HUES6 (cell line): Measurements from ENCODE around the gene GARS1.
"Not testable (repeated sequence)": the region's sequence is repeated elsewhere in the genome, so short reads cannot be mapped to it uniquely, and the experiment has no call there.

Source experiments
- H3K27ac ChIP-seq: 2 replicates; pipeline ENCODE4 v1.7.0; 2013; ENCODE audit warnings: low read depth, mild to moderate bottlenecking, low read length, inconsistent platforms
- H3K27me3 ChIP-seq: 2 replicates; pipeline ENCODE4 v1.6.1; 2013; ENCODE audit warnings: low read length; ENCODE audit not compliant: control insufficient read depth, insufficient read depth
- H3K36me3 ChIP-seq: 2 replicates; pipeline ENCODE4 v1.6.1; 2013; ENCODE audit warnings: low read length; ENCODE audit not compliant: control insufficient read depth, insufficient read depth
- H3K4me1 ChIP-seq: 2 replicates; pipeline ENCODE4 v1.6.1; 2013; ENCODE audit warnings: low read length; ENCODE audit not compliant: control insufficient read depth, insufficient read depth
- H3K4me3 ChIP-seq: 2 replicates; pipeline ENCODE4 v1.5.1; 2013; ENCODE audit warnings: low read depth, low read length
- H3K9ac ChIP-seq: one replicate; pipeline ENCODE4 v1.6.1; 2013; ENCODE audit warnings: mild to moderate bottlenecking, low read length
- H3K9me3 ChIP-seq: 2 replicates; pipeline ENCODE4 v1.6.1; 2013; ENCODE audit warnings: low read depth, low read length; ENCODE audit not compliant: control insufficient read depth, insufficient read depth

The GARS1 gene

GRCh38 chr7:30575910-30576309 is 18.8 kb upstream of the GARS1 start:
- Histone ChIP-seq H3K36me3 (peaks cover 55% of the 10 kb centered on the region), H3K9ac (no peak overlapping the region), H3K4me3 (no peak overlapping the region), H3K9me3 (peaks cover 65% of the 10 kb centered on the region), H3K4me1 (no peaks in the 10 kb centered on the region), H3K27ac (no peak overlapping the region), H3K27me3 (no peaks in the 10 kb centered on the region)

DNA sequence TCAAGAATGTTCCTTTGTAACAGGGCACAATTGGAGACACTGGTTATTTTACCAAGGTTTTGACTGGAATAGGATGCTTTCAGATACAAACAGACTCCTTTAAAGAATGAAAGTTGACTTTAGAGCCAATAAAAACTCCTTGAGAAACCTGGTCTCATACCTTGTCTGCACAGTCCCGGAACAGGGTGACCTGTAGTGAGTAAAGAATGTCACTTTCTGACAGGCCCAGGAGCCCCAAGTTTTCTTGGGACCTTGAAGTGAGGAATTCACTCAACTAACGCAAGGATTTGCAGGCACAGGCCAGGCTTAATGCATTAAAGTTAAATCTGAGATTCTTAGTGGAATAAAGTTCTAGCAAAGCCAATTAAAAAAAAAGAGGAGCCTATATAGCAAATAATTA is 11.5 kb upstream of the GARS1 start:
- Histone ChIP-seq H3K27ac (no peak overlapping the region), H3K9me3 (peaks cover 35% of the 10 kb centered on the region), H3K9ac (no peak overlapping the region), H3K36me3 (peaks cover 44% of the 10 kb centered on the region), H3K4me3 (no peak overlapping the region), H3K4me1 (peaks cover 25% of the 10 kb centered on the region), H3K27me3 (no peaks in the 10 kb centered on the region)

GRCh38 chr7:30584415-30584814 is 10.3 kb upstream of the GARS1 start:
- peaks cover 31% of the 10 kb centered on the region for H3K36me3 ChIP-seq

DNA sequence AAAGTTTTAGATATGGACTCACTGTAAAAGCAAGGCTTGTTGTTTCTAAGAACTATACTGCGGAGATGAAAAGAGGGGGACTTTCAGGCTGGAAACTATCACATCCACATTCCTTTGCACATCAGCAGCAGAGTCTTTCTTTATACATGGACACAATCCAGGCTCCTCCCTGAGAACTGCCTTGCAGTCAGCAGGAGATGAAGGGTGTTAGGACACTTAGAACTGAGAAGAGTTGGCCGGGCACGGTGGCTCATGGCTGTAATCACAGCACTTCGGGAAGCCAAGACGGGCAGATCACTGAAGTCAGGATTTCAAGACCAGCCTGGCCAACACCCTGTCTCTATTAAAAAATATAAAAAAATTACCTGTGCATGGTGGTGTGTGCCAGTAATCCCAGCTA is 9.7 kb upstream of the GARS1 start:
- Histone ChIP-seq H3K4me1 (peaks cover 25% of the 10 kb centered on the region), H3K27me3 (no peaks in the 10 kb centered on the region), H3K9ac (peak overlapping the region; percentile 42), H3K36me3 (peaks cover 31% of the 10 kb centered on the region), H3K4me3 (peak overlapping the region; percentile 24; the same call in 1 of the 2 replicates), H3K27ac (no peak overlapping the region; the same call in 1 of the 2 replicates), H3K9me3 (peaks cover 25% of the 10 kb centered on the region)

More at GRCh38 chr7:30584415-30584814, 10.3 kb upstream of the GARS1 start:
- Histone ChIP-seq H3K27ac (peak overlapping the region; percentile 38; the same call in 1 of the 2 replicates), H3K9me3 (peaks cover 27% of the 10 kb centered on the region), H3K4me3 (peak overlapping the region; percentile 24; the same call in 1 of the 2 replicates), H3K27me3 (no peaks in the 10 kb centered on the region), H3K4me1 (peaks cover 25% of the 10 kb centered on the region), H3K9ac (no peak overlapping the region)

DNA sequence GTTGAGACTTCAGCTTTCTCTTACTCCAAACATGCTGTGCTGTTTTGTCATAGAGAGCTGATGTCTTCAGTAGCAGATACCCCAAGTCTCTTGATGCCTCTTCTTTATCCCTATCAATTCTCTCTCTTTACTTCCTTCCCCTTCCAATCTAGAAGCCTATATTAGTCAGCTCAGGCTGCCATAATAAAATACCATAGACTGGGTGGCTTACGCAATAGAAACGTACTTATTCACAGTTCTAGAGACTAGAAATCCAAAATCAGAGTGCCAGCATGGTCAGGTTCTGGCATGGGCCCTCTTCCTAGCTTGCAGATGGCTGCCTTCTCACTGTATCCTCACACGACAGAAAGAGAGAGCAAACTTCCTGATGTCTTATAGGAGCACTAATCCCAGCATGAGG is 9.0 kb upstream of the GARS1 start:
- Histone ChIP-seq H3K36me3 (peaks cover 27% of the 10 kb centered on the region), H3K27me3 (no peaks in the 10 kb centered on the region), H3K4me3 (no peak overlapping the region), H3K4me1 (peaks cover 25% of the 10 kb centered on the region), H3K9me3 (peaks cover 19% of the 10 kb centered on the region), H3K9ac (no peak overlapping the region), H3K27ac (no peak overlapping the region)

DNA sequence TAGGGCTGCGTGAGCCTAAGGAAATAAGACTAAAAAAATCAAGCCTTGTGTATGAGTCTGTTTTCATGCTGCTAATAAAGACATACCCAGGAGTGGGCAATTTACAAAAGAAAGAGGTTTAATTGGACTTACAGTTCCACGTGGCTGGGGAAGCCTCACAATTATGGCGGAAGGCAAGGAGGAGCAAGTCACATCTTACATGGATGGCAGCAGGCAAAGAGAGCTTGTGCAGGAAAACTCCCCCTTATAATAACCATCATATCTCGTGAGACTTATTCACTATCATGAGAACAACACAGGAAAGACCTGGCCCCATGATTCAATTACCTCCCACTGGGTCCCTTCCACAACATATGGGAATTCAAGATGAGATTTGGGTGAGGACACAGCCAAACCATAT is 7.1 kb upstream of the GARS1 start:
- H3K36me3 ChIP-seq, H3K27ac ChIP-seq, H3K27me3 ChIP-seq, H3K4me3 ChIP-seq, H3K9ac ChIP-seq: not testable (repeated sequence)
- Histone ChIP-seq H3K4me1 (peaks cover 25% of the 10 kb centered on the region), H3K9me3 (peaks cover 16% of the 10 kb centered on the region)

DNA sequence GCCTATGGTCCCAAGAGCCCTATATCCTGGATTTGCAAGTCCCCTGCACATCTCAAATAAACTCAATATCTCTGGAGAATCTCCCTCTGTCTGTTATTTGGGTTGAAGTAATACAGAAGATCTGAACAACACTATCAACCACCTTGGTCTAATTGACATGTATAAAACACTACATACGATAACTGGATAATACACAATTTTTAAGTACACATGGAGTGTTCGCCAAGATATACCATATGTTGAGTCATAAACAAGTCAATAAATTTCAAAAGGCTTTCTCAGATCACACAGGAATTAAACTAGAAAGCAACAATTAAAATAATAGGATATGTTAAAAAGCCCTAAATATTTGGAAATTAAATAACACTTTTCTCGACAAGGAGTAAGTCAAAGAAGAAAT is 5.6 kb upstream of the GARS1 start:
- peaks cover 17% of the 10 kb centered on the region for H3K4me1 ChIP-seq
- no peaks in the 10 kb centered on the region; the same call in 1 of the 2 replicates for H3K36me3 ChIP-seq
- H3K27ac ChIP-seq, result no peak overlapping the region
- peaks cover 12% of the 10 kb centered on the region for H3K9me3 ChIP-seq
- H3K4me3 ChIP-seq, result no peak overlapping the region
- H3K9ac ChIP-seq, result no peak overlapping the region
- H3K27me3 ChIP-seq, result no peaks in the 10 kb centered on the region

GRCh38 chr7:30594048-30594539 is 584 bp upstream of the GARS1 start:
- no peaks in the 10 kb centered on the region; the same call in 1 of the 2 replicates for H3K9me3 ChIP-seq
- peak overlapping the region; percentile 99 for H3K4me3 ChIP-seq
- peak overlapping the region; percentile 99 for H3K9ac ChIP-seq
- peak overlapping the region; percentile 98 for H3K27ac ChIP-seq
- H3K27me3 ChIP-seq, result no peaks in the 10 kb centered on the region
- peaks cover 4% of the 10 kb centered on the region for H3K4me1 ChIP-seq
- H3K36me3 ChIP-seq, result peaks cover 22% of the 10 kb centered on the region

DNA sequence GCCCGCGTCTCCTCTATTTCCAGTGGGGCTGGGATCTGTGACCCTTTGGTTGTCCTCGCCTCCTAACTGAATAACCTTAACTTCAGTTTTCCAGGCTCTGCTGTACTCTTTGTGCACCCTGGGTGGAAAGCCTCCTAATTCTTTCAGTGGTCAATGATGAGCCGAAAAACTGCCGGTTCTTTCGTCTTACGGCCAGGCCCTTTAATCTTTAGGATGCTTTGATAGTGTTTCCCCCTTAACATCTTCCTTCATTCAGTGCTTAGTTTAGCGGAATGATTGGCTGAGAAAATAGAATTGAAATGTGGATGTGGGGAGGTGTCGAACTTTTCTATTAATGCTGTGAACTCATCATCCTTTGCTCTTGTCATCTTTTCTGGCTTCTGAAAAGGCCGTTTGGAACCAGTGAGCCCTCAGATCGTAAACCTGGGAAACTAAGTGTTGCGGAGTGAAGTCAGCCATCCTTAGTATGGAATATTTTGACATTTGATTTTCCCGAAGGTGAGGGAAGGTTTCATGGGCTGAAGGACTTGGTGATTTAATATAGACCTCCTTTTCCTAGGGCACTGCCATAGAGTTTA is 847 bp downstream of the GARS1 start:
- no peaks in the 10 kb centered on the region for H3K27me3 ChIP-seq
- H3K36me3 ChIP-seq, result peaks cover 35% of the 10 kb centered on the region
- no peaks in the 10 kb centered on the region for H3K9me3 ChIP-seq
- peaks cover 4% of the 10 kb centered on the region for H3K4me1 ChIP-seq
- H3K9ac ChIP-seq, result peak overlapping the region; percentile 99
- peak overlapping the region; percentile 98 for H3K27ac ChIP-seq
- peak overlapping the region; percentile 99 for H3K4me3 ChIP-seq

DNA sequence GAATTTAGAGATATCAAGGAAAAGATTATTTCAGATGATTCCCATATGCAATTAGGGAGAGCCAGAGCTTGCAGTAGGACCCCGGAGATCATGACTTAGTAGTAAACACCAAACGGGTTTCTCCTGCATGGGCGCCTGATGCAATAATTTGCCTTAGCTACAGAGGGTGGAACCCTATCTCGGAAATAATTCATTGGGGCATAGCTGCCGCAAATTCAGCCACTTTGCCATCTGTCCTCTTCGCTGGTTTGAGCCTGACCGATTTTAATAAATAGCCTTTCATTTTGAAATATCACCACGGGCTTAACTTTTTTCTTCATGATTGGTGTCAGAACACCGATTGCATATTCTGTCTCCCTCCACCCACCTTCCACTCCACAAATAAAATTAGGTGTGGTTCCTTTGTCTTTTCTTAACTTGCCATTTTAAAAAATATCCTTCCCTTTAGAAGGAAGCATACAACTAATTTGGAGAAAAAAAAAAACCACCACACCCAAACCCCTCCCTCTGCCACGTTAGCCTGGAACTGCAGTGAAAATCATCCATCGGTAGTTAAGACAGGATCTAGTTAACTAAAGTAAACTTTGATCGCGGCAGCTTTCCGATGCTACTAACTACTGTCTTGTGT is 1.4 kb downstream of the GARS1 start:
- H3K4me1 ChIP-seq, result peaks cover 4% of the 10 kb centered on the region
- no peaks in the 10 kb centered on the region for H3K27me3 ChIP-seq
- peak overlapping the region; percentile 99 for H3K4me3 ChIP-seq
- H3K9ac ChIP-seq, result peak overlapping the region; percentile 99
- peaks cover 41% of the 10 kb centered on the region for H3K36me3 ChIP-seq
- no peaks in the 10 kb centered on the region for H3K9me3 ChIP-seq
- peak overlapping the region; percentile 98 for H3K27ac ChIP-seq

DNA sequence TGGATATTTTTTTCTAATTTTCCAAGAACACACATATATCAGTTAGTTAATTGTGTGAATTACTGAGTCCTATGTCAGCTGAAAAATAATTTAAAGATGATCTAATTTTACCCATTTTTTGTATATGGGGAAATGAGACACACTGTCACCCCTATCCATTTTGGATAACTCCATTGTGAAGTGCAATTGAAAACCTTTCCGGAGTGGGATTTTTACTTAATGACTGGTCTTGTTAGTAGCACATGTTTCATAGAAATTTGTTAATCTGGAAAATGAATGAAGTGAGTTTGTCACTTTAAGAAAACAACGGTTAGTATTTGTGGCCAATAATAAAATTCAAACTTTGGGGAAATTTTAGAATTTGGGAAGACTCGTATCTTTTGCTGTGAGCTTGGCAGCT is 2.0 kb downstream of the GARS1 start:
- peaks cover 4% of the 10 kb centered on the region for H3K4me1 ChIP-seq
- no peaks in the 10 kb centered on the region for H3K27me3 ChIP-seq
- H3K4me3 ChIP-seq, result peak overlapping the region; percentile 99
- no peaks in the 10 kb centered on the region for H3K9me3 ChIP-seq
- peak overlapping the region; percentile 99 for H3K9ac ChIP-seq
- peaks cover 47% of the 10 kb centered on the region for H3K36me3 ChIP-seq
- H3K27ac ChIP-seq, result peak overlapping the region; percentile 98; the same call in 1 of the 2 replicates
